ENCODE data around the gene NEURL4.

DNA sequence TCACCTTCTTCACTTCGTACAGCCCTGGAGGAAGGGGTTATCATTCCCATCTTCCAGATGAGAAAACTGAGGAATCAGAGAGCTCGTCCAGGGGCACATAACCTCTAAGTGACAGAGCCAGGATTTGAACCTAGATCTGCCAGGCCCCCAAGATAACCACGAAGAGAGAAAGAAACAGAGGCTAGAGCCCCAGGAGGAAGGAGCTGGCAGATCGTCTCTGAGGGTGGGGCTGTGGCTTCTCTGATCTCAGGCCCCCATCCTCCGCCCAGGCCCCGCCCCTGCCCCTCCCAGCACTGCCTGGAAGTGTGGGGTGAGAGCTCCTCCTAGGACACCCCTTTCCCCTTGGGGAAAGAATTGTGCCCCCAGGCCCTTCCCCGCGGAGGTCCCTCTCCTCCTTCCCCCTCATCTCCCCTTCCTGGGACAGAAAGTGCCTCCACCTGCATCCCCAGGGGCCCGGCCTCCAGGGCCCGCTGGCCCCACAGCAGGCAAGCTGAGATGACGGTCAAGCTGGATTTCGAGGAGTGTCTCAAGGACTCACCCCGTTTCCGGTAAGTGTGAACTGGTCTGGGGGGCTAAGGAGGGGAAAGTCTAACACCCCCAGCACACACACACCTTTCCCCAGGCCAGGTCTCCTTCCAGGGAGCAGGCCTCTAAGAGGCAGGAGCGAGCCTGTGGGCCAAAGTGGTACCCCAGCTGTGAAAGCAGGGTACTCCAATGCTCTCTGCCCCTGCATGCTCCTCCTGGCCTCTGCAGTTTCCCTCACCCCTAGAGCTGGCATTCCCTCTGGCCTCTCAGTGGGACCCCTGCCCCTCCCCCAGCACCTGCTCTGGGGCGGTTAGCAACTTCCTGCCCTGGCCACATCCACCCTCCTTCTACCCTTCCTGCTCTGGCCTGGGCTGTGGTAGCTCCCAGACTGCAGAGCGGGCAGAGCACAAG lies 7.4 kb upstream of the NEURL4 start, which contains the start of gene ACAP1:
- peak; percentile 65 for TF ChIP-seq POLR2A (IDR thresholded peaks at IDR 0.05; ENCODE audit: low read depth, low read length)
- TF ChIP-seq POLR2AphosphoS5 (IDR thresholded peaks at IDR 0.05; ENCODE audit: low read depth, low read length): peak; percentile 62
